UCSD-AML1 (cell line): ENCODE measurements around the gene ACSF3.

Source experiments
- DNase-seq: peaks from one replicate; lab custom pipeline; 2025; ENCODE audit not compliant: unreplicated experiment; lab: John Stamatoyannopoulos, UW

Gene ACSF3

DNA sequence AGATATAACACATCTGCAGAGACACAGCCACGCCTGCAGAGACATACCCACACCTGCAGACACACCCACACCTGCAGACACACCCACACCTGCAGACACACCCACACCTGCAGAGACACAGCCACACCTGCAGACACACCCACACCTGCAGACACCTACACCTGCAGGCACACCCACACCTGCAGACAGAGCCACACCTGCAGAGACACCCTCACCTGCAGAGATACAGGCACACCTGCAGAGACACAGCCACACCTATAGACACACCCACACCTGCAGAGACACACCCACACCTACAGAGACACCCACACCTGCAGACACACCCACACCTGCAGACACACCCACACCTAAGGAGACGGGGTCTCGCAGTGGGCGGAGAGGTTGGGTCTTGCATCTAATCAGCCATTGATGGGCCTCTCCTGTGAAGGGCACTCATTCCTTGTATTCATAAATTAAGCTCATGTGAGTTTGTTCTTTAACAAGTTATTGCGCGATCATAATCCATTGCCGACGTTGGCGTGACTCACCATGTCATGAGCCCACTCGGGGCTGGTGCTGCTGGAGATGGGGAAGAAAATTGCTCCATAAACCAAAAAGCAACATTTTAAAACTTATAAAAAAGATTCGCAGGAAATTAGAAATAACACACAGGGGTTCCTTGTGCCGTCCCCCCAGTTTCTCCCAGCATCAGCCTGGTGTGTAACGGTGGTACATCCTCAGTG, 49.0 kb downstream of the ACSF3 start:
- DNase-seq: no peak

- no peak for DNase-seq
Observed at GRCh38 chr16:89143201-89143741, 49.6 kb downstream of the ACSF3 start.

GRCh38 chr16:89143911-89144675, 50.4 kb downstream of the ACSF3 start:
- DNase-seq: no peak

DNA sequence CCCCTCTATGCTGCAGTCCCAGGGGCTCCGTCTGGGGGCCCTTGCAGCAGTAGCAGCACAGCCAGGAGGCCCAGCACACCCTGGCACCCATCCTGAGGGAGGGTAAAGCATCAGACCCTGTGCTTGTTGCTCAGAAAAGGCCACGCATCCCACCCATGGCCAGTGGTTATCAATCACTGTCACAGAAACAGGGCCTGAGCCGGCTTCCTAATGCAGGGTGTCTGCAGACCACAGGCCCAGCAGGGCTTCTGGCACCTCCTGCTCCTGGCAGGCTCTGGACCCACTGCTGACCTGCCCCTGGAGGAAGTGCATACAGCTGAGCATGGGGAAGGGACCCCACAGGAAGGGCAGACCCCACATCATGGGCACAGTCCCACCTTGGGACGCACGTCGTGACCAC, 51.0 kb downstream of the ACSF3 start:
- no peak for DNase-seq

DNA sequence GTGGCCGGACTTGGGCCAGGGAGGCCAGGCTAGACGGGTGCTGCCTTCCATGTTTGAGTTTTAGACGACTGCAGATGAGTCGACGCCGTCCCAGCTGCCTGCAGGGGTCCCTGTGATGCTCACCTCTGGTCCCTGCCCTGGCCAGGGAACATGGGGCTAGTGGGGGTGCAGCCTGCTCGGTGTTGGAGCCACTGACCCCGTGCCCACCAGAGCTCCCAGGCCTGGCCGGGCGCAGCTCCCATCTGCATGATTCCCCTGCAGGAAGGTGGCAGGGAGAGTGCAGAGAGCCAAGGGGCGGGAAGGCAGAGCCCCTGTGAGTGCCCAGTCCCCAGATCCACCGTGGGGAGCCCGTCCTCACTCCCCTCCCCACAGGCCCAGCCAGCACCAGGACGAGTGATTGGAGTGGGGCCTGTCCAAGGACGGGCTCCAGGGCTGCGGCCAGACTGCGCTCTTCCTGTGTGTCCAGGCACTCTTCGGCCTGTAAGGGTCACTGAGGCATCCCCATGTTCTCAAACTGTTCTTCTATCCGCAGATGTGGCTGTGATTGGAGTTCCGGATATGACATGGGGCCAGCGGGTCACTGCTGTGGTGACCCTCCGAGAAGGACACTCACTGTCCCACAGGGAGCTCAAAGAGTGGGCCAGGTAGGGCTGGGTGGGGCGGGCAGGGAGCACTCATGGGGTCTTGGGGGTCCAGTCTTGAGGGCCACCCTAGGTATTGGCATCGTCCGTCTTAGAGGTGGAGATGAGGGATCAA, 51.9 kb downstream of the ACSF3 start:
- no peak for DNase-seq

- no peak for DNase-seq
Observed at GRCh38 chr16:89146211-89147005, 52.8 kb downstream of the ACSF3 start.

DNA sequence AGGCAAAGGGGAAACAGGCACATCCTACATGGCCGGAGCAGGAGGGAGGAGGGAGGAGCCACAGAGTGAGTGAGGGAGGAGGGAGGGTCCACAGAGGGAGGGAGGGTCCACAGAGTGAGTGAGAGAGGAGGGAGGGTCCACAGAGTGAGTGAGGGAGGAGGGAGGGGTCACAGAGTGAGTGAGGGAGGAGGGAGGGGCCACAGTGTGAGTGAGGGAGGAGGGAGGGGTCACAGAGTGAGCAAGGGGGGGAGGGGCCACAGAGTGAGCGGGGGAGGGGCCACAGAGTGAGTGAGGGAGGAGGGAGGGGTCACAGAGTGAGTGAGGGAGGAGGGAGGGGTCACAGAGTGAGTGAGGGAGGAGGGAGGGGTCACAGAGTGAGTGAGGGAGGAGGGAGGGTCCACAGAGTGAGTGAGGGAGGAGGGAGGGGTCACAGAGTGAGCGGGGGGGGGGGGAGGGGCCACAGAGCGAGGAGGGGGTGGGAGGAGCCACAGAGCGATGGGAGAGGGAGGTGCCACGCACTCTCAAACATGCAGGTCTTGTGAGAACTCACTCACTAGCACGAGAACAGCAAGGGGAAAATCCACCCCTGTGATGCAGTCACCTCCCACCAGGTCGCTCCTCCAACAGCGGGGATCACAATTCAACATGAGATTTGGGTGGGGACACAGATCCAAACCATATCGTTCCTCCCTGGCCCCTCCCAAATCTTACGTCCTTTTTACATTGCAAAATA, 53.6 kb downstream of the ACSF3 start:
- no peak for DNase-seq

- DNase-seq: no peak
Observed at GRCh38 chr16:89149386-89149785, 55.7 kb downstream of the ACSF3 start.

GRCh38 chr16:89150090-89150835, 56.6 kb downstream of the ACSF3 start:
- no peak for DNase-seq

DNA sequence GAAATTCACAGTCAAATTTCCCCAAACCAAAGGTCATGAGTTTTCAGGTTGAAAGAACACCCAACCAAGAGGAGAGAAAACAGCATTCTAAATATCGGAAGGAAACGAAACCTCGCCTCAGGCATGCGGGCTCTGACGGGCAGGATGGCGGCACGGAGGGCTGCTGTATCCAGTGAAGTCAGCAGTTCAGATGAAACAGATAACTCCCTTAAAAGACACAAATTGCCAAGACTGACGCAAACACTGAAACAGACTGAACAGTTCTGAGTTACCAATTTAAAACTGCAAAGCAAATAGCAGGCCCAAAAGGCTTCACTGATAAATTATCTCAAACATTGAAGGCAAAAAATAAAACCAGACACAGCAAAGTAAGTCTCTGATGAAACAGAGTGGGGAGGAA, 57.3 kb downstream of the ACSF3 start:
- DNase-seq: no peak

- no peak for DNase-seq
Observed at GRCh38 chr16:89152831-89153700, 59.4 kb downstream of the ACSF3 start.

- no peak for DNase-seq
Observed at GRCh38 chr16:89153848-89154271, 60.2 kb downstream of the ACSF3 start.

DNA sequence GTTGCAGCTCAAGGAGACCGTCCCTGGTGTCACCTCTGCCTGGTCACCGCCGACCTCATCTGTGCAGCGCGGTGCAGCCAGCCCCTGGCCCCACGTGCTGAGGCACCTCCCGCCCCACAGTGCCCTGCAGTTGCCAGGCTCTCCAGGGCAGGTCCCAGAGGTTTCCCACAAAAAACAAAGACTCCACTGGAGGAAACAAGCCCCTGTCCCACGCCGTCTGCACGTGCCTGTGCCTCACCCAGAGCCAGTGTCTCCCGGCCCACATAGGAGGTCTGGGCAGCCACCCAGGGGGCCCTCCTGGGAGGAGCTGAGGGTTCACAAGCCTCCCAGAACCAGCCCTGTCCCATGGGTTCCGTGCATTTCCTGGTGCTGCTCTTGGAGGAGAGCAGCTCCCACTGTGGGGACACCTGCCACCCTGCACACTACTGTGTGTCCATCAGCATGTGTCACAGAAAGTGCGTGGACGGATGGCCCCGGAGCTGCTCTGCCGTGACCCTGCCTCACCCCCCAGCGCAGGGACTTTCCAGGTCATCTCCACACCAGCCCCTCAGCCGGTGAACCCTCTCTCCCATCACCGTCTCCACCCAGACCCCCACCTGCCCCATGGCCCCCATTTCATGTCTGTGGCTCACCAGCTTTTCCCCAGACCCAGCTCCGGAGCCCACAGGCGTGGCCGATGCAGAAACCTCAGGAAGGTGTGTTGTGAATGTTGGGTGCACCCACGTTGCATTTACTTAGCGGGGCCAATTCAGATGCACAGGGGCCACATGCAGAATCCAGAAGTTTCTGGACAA, 60.9 kb downstream of the ACSF3 start:
- DNase-seq: no peak

DNA sequence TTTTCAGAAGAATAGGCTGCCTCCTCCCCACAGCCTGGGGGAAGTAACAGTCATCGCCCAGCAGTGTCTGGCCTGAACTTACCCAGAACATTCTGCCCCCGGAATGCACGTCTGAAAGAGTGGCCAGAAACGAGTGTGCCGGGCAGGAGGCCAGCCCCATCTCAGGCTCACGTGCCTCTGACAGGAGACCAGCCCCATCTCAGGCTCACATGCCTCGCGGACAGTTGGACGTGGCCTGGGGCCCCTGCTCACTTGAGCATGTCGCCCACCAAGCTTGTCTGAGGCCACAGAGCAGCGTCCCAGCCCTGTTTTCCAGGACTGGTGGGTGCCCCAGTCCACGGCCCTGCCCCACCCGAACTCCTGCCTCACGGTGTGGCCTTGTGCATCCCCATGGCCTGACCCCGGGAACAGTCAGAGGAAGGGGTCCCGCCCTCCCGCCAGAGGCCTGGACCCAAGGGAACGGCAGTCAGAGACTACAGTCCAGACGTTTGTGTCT, 61.6 kb downstream of the ACSF3 start:
- no peak for DNase-seq

DNA sequence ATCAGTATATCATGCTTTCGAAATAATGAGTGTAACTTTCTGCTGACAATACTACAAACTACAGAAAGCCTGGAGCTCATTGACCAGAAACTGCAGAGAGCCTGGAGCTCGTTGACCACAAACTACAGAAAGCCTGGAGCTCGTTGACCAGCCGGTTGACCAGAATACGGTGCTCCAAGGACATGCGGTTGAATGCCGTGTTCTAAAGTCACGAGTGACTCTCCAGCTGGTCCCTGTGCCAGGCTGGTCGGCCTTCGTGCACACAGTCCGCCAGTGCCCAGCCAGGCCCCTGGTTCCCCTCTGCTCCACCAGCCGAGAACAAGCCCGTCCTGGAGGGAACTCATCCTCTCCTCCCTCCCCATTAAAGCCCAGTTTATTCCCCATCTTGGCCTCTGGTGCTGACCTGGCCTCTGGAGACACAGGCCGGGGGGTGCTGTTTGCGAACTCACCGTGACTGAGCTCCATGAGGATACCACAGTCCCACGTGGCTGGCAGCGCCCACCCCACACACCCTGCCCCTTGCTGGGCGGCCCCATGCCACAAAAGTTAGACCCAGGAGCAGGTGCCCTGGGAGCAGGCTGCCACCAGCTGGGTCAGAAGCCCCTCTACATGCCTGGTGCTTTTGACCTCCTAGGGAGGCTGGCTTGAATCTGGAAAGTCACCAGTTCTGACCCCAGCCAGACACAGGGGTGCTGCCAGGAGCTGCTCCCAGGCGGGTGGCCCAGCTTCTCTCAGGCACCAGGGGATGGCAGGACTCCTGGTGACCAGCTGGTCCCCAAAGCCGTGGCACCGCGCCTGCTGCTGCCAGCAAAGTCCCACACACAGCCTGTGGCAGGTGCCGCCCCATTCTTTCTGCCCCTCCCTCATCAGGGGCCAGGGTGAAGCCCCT, 62.4 kb downstream of the ACSF3 start:
- DNase-seq: no peak
